ENCODE data around the gene POLD2. TPM values are rescaled to one million over a fixed set of nuclear protein-coding genes. Genes with fewer than 3 reads are reported as not detected.

Gene POLD2
- total RNA-seq, 1 donor from 2014 or later: 81.6 TPM

DNA sequence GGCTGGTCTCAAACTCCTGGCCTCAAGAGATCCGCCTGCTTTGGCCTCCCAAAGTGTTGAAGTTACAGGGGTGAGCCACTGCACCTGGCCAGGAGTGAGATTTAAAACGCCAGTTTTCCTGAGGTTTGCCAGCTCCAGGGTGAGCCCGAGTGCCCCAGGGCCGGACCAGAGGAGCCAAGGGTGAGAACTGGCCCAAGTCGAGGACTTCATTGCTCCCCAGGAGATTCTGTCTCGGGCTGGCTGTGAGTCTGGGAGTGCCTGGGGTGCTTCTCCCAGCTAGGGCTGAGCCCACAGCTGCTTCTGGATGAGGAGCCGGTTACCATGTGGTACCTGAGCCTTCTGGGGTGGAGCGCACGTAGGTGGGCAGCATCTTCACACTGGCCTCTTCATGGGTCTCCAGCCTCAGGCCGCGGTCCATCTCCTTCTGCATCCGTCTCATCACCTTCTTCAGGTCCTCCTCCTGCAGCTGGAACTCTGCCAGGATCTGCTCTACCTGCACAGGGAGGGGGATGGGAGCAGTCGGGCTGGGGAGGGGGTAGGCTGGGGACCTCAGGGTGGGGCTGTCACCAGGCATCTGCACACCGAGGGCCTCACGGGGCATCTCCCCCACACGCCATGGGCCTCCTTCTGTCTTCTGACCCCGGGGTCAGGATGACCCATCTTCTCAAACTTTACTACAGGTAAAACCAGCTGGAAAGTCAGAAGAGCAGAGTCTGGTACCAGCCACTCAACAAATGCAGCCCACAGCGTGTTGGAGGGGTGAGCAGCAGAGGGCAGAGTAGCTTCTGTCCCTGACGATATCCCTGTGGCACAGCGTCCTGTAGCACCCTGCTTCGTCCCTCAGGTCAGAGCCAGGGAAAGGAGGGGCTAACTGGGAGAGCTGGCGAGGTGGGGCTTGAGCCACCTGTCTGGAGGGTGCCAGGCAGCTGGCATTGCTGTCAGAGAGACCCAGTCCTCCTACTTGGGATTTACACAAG lies 29.9 kb upstream of the POLD2 start:
- DNase-seq (ENCODE audit: low spot score): no peak

DNA sequence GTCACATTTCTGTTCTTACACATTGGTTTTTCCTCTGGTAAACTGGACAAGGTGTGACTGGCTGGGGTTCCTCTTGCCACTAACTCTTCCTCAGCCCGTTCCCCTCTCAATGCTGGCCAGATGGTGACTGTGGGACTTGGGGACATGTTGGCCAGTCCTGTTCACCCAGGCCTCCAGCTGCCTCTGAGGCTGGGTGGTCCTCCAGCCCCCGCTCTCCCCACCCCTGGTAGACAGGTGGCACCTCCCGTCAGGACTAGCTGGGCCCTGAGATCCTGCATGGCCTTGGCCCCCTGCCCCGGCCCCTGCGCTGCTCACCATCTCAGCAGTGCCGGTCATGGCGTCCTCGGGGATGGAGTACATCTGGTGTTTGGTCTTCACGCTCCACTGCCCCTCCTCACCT lies 28.6 kb upstream of the POLD2 start:
- DNase-seq (ENCODE audit: low spot score): no peak

GRCh38 chr7:44150966-44151941 lies 27.9 kb upstream of the POLD2 start:
- no peak for DNase-seq (ENCODE audit: low spot score)

GRCh38 chr7:44150466-44150832 lies 27.1 kb upstream of the POLD2 start:
- no peak for DNase-seq (ENCODE audit: low spot score)

DNA sequence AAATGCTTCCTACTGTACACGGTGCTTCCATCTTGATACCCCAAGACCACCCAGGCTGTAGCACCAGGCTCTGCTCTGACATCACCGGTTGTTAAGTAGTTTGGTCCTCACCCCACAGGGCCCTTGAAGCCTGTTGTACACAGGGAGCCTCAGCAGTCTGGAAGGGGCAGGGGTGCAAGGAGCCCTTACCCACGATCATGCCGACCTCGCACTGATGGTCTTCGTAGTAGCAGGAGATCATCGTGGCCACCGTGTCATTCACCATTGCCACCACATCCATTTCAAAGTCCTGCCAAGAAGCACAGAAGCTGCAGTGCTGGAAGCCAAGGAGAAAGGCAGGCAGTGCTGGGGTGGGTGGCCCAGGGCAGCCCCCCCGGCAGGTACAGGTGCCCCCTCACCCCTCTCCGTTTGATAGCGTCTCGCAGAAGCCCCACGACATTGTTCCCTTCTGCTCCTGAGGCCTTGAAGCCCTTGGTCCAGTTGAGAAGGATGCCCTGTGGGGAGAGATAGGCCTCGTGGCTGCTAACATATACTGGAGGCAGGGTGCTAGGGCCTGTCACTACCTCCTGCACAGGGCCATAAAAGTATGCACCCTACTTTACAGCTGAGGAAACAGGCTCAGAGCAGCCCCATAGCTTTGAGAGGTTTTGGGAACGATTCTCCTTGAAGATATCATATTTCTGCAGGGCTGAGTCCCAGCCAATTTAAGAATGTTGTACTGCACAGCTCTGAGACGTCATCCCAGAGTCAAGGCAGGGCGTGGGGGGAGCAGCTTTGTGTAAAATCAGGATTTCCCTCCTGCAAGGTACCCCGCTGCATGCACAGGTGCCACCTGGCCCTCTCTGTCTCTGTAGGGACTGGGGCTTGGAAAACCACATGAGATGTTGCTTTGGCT lies 26.5 kb upstream of the POLD2 start:
- no peak for DNase-seq (ENCODE audit: low spot score)

DNA sequence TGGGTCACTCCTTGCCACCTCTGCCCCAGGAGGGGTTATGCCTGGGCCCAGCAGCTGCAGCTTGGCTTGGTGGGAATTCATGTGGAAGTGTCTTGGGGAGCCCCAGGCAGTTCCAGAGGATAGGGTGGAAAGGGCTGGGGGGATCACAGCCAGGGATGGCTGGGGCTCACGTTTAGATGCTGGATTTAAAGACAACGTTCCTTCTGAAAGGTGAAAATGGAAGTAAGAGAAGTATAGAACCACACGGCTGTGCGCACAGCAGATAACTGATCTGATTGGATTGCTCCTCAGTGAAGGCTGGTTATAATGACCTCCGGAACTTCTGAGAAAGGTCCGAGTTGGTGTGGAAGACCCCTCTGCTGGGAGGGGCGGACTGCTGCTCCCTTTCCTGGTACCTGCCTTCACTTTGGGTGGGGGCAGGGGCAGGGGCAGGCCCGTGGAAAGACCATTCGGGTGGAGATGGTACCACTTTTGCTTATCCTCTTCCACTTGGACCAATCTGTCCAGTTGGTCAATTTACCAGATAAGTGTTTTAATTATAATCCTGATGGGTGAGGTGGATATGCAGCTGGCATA lies 25.7 kb upstream of the POLD2 start:
- no peak for DNase-seq (ENCODE audit: low spot score)

- no peak for DNase-seq (ENCODE audit: low spot score)
These were observed 24.8 kb upstream of the POLD2 start for GRCh38 chr7:44148166-44148565.

GRCh38 chr7:44147026-44147991 lies 24.0 kb upstream of the POLD2 start:
- no peak for DNase-seq (ENCODE audit: low spot score)

DNA sequence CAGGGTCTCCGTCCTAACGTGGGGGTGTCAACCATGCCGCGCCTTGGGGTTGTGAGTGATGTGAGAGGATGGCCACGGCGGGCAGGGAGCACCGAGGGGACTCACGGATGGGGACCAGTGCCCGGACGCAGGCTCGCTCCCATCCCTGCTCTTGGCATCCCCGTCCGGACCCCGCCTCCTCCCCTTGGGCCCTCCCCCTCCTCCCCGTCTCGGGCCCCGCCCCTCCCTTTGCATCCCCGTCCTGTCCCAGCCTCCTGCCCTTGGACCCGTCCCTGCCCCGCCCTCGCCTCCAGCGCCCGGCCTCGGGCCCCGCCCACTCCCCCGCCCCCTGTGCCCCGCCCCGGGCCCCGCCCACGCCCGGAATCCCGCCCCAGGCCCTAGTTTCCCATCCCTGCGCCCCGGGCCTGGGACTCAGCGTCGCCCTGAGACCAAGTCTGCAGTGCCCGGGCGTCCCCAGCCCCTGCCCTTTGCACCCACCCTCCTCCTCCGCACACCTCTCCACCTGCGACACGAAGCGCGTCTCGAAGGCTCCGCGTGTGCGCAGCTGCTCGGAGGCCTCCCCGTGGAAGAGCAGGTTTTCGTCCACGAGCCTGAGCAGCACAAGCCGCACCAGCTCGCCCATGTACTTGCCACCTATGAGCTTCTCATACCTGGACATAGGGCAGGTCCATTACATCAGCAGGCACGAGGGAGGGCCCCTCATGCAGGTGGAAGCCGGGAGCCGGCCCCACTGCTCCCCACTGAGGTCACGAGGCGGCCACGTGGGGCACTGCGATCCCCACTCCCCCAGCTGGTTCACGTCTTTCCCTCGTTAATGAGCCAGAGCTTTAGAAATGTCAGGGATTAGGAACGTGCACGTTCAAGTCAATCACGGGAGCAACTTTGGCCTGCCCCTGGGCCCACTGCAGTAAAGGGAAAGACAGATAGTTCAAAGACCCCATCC lies 22.9 kb upstream of the POLD2 start:
- DNase-seq (ENCODE audit: low spot score): peak; percentile 79

GRCh38 chr7:44145479-44145968 lies 22.2 kb upstream of the POLD2 start:
- DNase-seq (ENCODE audit: low spot score): no peak

DNA sequence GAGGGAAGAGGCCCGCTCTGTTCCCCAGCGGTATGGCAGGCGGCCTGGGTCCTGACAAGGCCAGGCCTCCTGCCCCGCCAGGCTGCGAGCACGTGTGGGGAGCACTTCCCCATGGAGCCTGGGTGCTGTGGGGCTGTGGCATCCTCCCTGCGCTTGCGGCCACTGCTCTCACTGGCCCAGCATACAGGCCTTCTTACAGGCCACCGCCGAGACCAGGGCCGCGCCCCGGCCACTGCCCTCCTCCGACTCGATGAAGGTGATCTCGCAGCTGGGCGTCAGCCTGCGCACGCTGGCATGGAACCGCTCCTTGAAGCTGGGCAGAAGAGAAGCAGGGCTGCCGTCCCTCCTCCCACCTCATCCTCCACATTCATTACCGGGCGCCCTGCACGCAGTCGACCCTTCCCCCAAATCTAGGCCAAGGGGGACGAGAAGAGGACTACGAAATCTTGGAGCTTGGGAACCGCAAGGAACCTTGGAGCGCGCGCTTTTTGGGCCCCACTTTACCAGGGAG lies 21.7 kb upstream of the POLD2 start:
- DNase-seq (ENCODE audit: low spot score): no peak

DNA sequence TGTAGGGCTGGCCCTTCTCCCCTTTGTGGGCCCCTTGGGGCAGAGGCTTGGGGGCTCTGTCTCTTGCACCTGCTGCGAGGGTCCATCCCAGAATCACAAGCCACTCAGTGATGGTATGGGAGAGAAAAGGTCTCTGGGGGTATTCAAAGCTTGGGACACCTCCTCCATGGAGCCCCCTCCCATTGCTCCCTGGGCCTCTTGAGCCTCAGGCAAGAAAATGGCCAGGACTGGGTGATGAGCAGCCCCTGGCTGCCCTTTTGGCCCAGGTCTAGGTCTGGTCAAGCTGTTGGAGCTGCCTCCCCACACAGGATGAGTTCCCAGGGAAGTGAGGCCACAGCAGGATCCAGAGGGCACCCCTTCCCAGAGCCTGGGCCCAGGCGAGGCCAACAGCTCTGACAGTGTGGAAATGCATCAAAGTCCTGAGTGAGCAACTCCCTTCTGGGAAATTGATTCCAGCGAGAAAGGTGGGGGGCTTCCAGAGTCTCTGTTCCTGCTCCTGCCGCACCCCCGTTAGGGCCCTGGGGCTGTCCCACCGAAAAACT lies 21.1 kb upstream of the POLD2 start:
- no peak for DNase-seq (ENCODE audit: low spot score)

DNA sequence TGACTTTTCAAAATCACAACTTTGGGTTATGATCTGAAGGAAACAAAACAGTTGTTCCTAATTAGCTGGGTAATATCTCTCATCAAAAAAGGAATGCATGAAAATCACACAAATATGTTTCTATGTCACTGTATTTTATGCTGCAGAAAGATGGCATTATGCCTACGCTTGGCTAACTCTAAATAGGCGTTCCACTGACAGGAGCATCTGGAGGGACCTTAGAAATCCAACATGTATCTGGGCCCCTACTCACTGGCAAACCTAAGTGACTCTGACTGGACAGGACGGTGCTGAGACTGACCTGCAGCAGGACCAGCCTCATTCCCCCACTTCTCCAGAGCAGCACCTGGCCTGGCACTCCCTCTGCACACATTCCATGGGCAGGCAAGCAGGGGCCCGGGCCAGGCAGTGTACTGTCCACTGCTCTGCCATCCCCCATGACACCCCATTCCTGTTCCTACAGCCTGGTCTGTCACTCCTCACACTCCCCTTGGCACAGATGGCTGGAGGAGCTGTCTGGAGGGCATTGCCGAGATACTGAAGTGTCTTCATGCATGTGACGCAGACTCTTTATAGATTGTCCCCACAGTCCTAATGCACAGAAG lies 20.4 kb upstream of the POLD2 start:
- DNase-seq (ENCODE audit: low spot score): no peak

DNA sequence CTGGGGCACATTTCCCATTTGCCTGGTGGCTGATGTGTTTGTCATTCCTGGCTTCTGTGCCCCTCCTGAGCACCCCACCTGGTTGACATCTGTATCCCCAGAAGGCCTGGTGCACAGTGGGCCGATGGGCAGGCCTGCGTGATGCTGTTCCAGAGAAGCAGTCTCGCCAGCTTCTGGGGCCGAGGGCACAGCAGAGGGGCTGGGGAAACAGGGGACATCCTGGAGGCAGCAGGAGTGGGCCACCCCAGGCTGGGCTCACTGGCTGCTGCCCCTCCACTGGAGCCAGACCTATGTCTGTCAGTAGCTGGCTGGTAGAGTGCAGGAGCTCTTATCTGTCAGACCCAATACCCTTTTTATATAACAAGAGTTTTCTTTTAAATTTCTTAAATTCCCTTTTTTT lies 18.7 kb upstream of the POLD2 start:
- no peak for DNase-seq (ENCODE audit: low spot score)

GRCh38 chr7:44141221-44141850 lies 18.0 kb upstream of the POLD2 start, which contains the start of gene MYL7:
Gene MYL7 (minus strand): TSS chr7:44141332. CDS start chr7:44141305, 27 bp downstream.
- no peak for DNase-seq (ENCODE audit: low spot score)

GRCh38 chr7:44140341-44140740 lies 17.0 kb upstream of the POLD2 start:
- no peak for DNase-seq (ENCODE audit: low spot score)
